Measurements from ENCODE around the gene NCKIPSD.

NCKIPSD gene

DNA sequence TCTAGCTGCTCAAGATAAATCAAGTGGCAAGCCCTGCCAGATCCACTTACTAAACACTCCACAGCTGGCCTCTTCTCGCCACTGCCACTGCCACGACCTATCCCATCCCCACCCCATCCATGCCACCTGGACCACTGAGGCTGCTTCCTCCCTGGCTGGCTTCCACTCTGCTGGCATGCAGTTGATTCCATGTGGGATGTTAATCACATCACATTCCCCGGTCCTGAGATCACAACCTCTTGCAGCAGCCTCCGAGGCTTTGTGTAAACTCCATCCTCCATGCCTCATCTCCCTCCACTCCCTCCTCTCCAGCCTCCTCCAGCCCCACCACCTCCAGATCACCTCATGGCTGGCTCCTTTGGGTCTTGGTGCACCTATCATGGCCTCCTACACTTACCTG, 7.7 kb downstream of the NCKIPSD start:
- no peak for DNase-seq

DNA sequence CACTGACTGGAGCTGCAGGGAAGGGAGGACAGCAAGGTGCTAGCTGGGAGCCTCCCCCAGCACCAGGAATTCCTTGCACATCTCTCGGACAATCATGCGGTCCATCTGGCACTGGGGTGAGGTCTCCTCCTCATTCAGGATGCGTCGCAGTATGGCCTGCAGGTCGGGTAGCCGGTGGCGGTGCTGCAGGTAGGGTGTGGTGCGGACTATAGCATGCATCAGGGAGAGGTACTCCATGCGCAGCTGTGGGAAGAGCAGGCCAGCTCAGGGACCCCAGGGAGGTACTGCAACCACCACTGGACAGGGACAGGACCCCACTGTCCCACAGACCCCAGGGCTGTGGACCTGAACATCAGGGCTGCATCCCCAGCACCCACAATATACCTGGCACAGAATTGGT, 11.2 kb downstream of the NCKIPSD start:
- no peak for DNase-seq

DNA sequence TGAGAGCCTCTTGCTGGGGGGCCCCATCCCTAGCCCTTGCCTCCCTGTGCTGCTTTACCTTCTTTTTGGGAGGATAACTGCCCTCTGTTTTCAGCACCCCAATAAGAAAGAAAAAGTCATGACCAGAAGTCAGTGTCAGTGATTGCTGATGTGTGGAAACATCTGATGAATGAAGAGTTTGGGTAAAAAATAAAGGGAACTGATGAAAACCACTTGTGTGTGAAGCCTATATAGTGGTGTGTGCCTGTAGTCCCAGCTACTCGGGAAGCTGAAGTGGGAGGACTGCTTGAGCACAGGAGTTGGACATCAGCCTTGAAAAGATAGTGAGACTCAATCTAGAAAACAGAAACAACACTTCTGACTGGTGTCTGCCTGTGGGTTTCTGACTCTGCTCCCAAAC, 13.2 kb downstream of the NCKIPSD start:
- no peak for DNase-seq

- DNase-seq, result no peak
Observed at GRCh38 chr3:48664929-48665328, 20.8 kb downstream of the NCKIPSD start.

GRCh38 chr3:48664313-48664644, 21.4 kb downstream of the NCKIPSD start:
- DNase-seq, result no peak

- DNase-seq, result peak; percentile 93
Observed at GRCh38 chr3:48663489-48664312, 22.0 kb downstream of the NCKIPSD start.

GRCh38 chr3:48662753-48663488, 22.8 kb downstream of the NCKIPSD start, which contains the start of gene CELSR3:
CELSR3 (minus strand) TSS chr3:48662886; CDS start chr3:48662634, 252 bp downstream.
- DNase-seq, result peak; percentile 81

GRCh38 chr3:48662145-48662752, 23.5 kb downstream of the NCKIPSD start:
- no peak for DNase-seq

DNA sequence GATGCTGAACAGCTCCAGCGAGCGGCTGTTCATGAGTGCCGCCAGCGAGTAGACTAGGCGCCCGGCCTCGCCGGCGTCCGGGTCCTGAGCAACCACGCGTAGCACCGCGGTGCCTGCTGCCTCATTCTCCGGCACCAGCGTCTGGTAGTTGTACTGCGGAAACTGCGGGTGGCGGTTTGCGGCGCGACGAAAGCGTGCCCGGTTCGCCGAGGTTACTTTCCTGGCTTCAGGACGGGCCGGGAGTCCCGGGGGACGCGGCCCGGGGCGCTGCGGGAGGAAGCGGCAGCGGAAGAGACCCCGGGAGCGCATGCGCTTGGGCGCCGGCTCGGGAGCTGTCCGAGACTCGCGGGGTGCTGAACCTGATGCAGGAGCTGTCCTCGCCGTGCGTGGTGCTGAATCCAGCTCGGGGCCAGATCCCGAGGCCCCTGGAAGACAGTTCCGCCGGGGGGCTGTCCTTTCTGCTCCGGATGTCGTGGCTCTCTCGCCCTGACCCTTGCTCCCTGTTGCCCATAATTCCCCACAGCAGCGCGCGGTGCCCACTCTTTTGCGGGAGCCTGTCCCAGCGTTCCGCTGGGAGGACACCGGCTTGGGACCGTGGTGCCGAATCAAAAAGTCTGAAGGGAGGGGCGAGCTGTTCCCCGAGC, 24.1 kb downstream of the NCKIPSD start:
- peak; percentile 71 for DNase-seq

DNA sequence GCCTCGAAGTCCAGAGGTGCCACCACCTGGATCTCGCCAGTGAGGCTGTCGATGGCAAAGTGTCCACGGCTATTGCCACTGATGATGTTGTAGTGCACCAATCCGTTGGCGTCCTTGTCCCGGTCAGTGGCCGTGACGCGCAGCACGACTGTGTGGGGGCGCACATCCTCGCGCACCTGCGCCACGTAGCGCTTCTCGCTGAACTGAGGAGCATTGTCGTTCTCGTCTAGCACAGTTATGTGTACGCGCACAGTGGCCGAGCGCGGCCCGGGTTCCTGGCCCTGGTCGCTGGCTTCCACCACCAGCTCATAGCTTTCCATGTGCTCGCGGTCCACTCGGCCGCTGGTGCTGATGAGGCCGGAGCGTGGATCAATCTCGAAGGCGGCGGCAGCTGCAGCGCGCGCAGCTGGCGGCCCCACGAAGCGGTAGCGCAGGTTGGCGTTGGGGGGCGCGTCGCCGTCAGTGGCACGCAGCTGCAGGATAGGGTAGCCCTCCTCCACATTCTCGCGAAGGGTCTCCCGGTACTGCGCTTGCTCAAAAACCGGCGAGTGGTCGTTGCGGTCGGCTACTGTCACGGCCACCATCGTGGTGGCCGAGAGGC, 24.8 kb downstream of the NCKIPSD start:
- DNase-seq, result no peak

GRCh38 chr3:48656841-48657281, 28.9 kb downstream of the NCKIPSD start:
- DNase-seq, result no peak

GRCh38 chr3:48656061-48656840, 29.5 kb downstream of the NCKIPSD start:
- peak; percentile 84 for DNase-seq

DNA sequence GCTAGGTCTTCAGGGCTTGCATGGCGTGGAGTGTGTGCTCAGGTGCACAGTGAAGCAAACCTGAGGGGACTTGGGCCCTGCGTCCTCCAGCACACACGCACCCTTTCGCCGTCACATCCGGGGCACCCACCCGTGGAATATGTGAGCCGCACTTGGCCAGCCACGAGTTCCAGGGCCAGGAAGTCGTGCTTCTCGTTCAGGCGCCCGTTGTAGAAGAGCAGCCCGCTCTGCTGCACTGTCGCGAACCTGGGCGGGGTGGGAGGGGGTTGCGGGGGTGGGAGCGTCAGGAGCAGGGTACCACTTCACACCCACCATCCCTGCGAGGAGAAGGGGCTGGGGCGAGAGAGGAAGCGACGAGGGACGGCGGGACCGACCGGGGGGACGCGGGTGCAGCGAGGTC, 30.1 kb downstream of the NCKIPSD start:
- DNase-seq, result no peak

- no peak for DNase-seq
Observed at GRCh38 chr3:48655063-48655462, 30.7 kb downstream of the NCKIPSD start.

GRCh38 chr3:48652923-48653715, 32.6 kb downstream of the NCKIPSD start:
- no peak for DNase-seq

- DNase-seq, result no peak
Observed at GRCh38 chr3:48651771-48652170, 33.9 kb downstream of the NCKIPSD start.

DNA sequence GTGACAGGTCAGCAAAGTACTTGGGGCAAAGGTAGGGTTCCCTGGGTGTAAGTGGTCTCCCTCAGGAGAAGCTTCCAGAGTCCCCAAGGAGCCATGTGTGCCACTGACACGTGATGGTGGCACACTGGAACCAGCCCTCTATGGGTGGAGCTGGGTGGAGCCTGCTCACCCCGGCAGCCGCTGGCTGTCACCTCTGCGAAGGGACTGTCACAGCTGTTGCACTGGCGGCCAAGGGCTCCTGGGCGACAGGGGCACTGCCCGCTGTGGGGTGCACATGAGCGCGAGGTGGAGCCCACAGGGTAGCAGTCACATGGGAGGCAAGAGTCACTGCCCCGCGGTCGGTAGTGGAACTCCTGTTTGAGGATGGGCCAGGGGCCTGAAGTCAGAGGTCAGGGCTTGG, 35.0 kb downstream of the NCKIPSD start:
- no peak for DNase-seq

DNA sequence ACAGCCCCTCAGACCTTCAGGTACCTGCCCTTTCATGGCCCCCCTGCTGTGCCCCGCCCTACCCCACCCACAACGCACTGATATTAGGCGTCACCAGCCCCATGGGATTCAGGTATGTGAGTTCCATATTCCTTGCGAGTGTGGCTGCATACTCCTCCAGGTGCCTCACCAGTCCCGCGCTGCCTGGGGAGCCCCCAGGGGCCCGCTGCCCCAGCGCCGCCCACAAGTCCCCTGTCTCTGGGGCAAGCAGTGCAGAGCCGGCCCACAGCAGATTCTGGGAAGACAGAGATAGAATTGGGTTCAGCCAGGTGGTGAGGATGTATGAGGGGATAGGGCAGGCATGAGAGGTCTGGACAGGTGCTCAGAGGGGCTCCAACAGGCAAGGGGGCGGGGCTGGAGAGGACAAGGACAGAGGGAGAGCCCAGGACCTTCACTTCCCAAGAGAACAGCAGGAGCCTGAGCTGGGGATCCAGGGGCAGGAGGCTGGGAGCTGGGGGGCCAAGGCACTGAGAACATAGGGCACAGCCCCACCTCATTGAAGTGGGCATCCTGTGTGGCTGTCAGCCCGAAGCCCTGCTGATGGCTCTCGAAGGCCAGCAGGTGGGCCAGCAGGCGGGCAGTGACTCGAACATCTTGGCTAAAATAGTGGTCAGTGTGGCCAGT, 37.4 kb downstream of the NCKIPSD start:
- DNase-seq, result no peak

DNA sequence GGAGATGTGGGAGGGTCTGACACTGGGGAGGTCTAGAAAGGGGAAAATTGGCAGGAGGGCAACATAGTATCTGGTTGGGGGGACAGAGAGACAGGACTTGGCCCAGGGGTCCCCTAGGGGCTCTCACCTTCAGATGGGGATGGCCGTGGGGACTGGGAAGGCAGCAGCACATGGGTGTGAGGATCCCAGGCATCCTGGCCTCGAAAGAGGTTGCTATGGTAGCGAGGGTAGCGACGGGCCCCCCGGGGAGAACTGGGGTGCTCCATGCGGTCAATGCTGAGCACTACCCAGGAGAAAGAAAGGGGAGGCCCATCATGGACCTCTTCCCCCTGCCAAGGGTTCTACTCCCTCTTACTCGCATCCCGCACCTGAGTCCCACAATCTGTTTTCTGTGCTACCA, 38.0 kb downstream of the NCKIPSD start:
- DNase-seq, result no peak

DNA sequence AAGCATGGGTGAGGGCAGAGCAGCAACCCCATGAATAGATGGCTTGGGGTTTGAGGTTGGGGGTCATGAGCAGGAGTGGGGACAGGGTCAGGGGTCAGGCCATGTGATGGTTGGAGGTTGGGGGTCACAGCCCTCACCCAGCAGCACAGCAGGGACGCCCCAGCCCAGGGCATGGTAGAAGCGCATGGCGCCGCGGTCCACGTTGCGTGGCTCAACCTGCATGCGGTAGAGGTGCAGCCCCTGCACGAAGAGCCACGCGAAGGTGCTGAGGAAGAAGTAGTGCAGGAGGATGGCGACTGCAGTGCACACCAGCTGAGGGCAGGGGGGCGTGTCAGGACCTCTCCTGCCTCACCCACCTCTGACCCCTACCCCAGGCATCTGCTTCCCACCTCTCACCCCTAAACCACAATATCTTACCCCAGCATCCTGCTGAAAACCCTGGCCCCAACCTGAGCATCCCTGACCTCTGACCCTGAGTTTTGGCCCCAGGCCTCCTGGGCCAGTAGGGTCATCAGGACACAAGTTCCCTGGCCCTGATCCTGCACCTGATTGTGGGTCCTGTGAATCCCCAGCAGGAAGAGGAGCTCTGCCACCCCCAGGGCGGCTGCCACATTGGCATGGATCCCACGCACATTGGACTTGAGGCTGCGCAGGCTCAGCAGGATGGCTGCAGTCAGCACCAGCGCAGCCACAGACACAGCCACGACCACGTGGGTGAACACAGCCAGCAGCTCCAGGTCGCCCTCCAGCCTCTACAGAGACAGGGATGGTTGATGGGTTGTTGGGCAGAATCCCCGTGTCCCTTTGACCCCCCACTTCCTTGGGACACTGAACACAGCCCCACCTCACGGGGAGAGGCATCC, 40.6 kb downstream of the NCKIPSD start:
- no peak for DNase-seq
